Peyer's patch (tissue), 4 donors: ENCODE measurements around the gene STK39.

Experiments used
- POLR2A ChIP-seq, 2 donors: fragments of 450-650 bp; IDR thresholded peaks; one replicate each; pipeline ENCODE4 v1.5.1; 2017; ENCODE audit warnings: antibody characterized with exemption in 2 of 2, mild to moderate bottlenecking in 2 of 2, moderate library complexity in 2 of 2
- TF ChIP-seq, protein P1 (sequence below), 6 experiments: fragments of 450-650 bp in 4 of 6; fragments of 200-600 bp in 2 of 6; sonication (generic) in 1 of 6; IDR thresholded peaks; one replicate each; pipeline ENCODE4 v1.5.1; 2017 to 2019; ENCODE audit warnings: antibody characterized with exemption in 6 of 6, mild to moderate bottlenecking in 3 of 6, moderate library complexity in 1 of 6

DNA sequence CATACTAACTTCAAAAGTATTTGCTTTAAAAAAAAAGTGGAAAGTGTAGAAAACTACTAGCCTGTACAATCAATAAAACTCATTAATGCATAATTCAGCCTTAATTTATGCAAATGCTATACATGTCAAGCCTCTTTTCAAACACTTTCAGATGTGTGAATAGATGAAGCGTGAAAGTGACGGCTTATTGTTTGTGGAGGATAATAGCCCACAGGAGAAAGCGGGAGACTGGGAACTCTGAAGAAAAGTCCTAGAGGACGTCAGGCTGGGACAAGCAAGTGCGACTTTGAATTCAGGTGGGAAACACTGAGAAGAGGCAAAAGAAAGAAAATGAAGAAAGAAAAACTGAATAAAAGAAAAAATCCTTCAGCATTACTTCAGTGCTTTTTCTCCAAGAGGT lies 108.5 kb downstream of the STK39 start:
- TF ChIP-seq, protein P1, sequence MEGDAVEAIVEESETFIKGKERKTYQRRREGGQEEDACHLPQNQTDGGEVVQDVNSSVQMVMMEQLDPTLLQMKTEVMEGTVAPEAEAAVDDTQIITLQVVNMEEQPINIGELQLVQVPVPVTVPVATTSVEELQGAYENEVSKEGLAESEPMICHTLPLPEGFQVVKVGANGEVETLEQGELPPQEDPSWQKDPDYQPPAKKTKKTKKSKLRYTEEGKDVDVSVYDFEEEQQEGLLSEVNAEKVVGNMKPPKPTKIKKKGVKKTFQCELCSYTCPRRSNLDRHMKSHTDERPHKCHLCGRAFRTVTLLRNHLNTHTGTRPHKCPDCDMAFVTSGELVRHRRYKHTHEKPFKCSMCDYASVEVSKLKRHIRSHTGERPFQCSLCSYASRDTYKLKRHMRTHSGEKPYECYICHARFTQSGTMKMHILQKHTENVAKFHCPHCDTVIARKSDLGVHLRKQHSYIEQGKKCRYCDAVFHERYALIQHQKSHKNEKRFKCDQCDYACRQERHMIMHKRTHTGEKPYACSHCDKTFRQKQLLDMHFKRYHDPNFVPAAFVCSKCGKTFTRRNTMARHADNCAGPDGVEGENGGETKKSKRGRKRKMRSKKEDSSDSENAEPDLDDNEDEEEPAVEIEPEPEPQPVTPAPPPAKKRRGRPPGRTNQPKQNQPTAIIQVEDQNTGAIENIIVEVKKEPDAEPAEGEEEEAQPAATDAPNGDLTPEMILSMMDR (IDR thresholded peaks at IDR 0.05) = no peak
- no peak for TF ChIP-seq POLR2A (IDR thresholded peaks at IDR 0.05)
